ENCODE results near the gene EPN1. TPM values are rescaled to one million over a fixed set of nuclear protein-coding genes. Genes with fewer than 3 reads are reported as not detected.
A peak's percentile ranks its signal among the peaks of the same experiment; 100 is the strongest.

EPN1 gene
- total RNA-seq, 1 donor from 2014 or later, result 155 TPM

- no peaks in the 10 kb centered on the region for H3K27me3 ChIP-seq (ENCODE audit: control insufficient read depth, insufficient read depth, low read length)
- no peak for DNase-seq (ENCODE audit: low read depth)
Observed at GRCh38 chr19:55635856-55636440, 39.1 kb upstream of the EPN1 start.

DNA sequence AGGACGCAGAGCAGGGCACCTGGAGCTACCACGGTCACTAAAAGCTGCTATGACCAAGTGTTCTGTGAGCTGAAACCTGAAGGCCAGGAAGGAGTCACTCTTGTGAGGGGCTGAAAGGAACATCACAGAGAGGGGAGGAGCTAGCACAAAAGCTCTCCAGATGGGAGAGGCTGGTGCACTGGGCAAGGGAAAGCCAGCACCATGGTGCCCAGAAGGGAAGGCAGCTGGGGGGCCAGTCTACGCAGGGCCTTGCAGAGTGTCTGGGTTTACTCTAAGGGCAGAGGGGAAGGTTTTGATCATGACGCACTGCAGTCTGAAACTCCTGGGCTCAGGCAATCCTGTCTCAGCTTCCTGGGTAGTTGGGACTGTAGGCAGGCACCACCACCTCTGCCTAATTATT, 38.3 kb upstream of the EPN1 start:
- Histone ChIP-seq H3K4me3 (ENCODE audit: low read depth, low read length) (no peak overlapping the region), H3K36me3 (ENCODE audit: control insufficient read depth, insufficient read depth, low read length) (no peaks in the 10 kb centered on the region), H3K27me3 (ENCODE audit: control insufficient read depth, insufficient read depth, low read length) (no peaks in the 10 kb centered on the region)
- TF ChIP-seq CTCF (IDR thresholded peaks at IDR 0.05; ENCODE audit: insufficient read depth, low read length, poor library complexity, severe bottlenecking), result no peak
- DNase-seq (ENCODE audit: low read depth), result no peak

More at GRCh38 chr19:55635856-55636440, 39.1 kb upstream of the EPN1 start:
- TF ChIP-seq CTCF (IDR thresholded peaks at IDR 0.05; ENCODE audit: insufficient read depth, low read length, poor library complexity, severe bottlenecking), result no peak
- Histone ChIP-seq H3K36me3 (ENCODE audit: control insufficient read depth, insufficient read depth, low read length) (no peaks in the 10 kb centered on the region), H3K4me3 (ENCODE audit: low read depth, low read length) (peak overlapping the region; percentile 69)

GRCh38 chr19:55637534-55637933, 37.5 kb upstream of the EPN1 start:
- Histone ChIP-seq H3K27me3 (ENCODE audit: control insufficient read depth, insufficient read depth, low read length) (no peaks in the 10 kb centered on the region), H3K4me3 (ENCODE audit: low read depth, low read length) (no peak overlapping the region), H3K36me3 (ENCODE audit: control insufficient read depth, insufficient read depth, low read length) (no peaks in the 10 kb centered on the region)
- DNase-seq (ENCODE audit: low read depth), result no peak
- no peak for TF ChIP-seq CTCF (IDR thresholded peaks at IDR 0.05; ENCODE audit: insufficient read depth, low read length, poor library complexity, severe bottlenecking)

DNA sequence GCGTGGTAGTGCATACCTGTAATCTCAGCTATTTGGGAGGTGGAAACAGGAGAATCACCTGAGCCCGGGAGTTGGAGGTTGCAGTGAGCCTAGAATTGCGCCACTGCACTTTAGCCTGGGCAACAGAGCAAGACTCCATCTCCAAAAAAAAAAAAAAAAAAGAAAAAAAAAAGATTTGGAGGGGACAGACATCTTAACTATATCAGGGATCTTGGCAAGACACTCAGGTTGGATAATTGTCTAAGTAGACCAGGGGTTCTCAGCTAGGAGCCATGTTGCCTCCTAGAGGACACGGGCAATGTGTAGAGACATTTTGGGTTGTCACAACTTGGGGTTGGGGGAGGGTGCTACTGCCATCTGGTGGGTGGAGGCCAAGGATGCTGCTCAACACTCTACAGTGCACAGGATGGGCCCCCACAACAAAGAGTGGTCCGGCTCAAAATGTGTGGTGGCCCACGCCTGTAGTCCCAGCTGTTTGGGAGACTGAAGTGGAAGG, 36.1 kb upstream of the EPN1 start:
- peak; percentile 55 for TF ChIP-seq CTCF (IDR thresholded peaks at IDR 0.05; ENCODE audit: insufficient read depth, low read length, poor library complexity, severe bottlenecking)

DNA sequence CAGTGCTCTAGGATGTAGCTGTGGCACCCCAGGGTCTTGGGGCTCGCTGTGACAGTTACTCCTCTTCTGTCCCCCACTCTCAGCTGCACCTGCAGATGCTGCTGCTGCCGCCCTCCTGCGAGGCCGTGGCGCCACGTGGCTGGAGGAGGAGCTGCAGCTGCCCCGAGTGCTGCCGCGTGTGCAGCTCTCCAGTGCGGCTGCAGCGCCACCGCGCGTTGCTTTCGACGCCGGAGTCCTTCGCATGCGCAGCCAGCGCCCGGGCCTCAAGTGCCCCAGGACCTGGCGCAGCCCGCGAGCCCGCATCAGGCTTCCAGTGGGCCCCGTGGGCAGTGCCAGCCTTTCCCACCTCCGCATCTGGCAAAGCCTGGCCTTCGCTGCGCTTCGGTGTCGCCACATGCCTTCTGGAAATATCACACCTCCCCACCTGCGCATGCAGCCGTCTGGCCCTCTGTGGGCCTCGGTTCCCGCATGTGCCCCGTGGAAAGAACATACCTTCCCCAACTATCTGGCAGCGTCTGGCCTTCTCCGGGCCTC, 34.9 kb upstream of the EPN1 start:
- Histone ChIP-seq H3K27me3 (ENCODE audit: control insufficient read depth, insufficient read depth, low read length) (no peaks in the 10 kb centered on the region), H3K4me3 (ENCODE audit: low read depth, low read length) (peak overlapping the region; percentile 68), H3K36me3 (ENCODE audit: control insufficient read depth, insufficient read depth, low read length) (no peaks in the 10 kb centered on the region)
- DNase-seq (ENCODE audit: low read depth), result no peak
- peak; percentile 52 for TF ChIP-seq CTCF (IDR thresholded peaks at IDR 0.05; ENCODE audit: insufficient read depth, low read length, poor library complexity, severe bottlenecking)

More for the DNA sequence above, 36.1 kb upstream of the EPN1 start:
- Histone ChIP-seq H3K36me3 (ENCODE audit: control insufficient read depth, insufficient read depth, low read length) (no peaks in the 10 kb centered on the region), H3K4me3 (ENCODE audit: low read depth, low read length) (no peak overlapping the region), H3K27me3 (ENCODE audit: control insufficient read depth, insufficient read depth, low read length) (no peaks in the 10 kb centered on the region)
- no peak for DNase-seq (ENCODE audit: low read depth)
